K562 (cell line): ENCODE data around the gene TIMM44. TPM values are rescaled to one million over a fixed set of nuclear protein-coding genes. Genes with fewer than 3 reads are reported as not detected.

Experiments used
- KLF1 ChIP-seq: fragments of 450-650 bp; IDR thresholded peaks from 2 replicates; pipeline ENCODE4 v1.6.1; 2016; ENCODE audit warnings: missing genetic modification characterization, missing compliant biosample characterization
- MYC ChIP-seq, 2 experiments: fragments of 250-450 bp in 1 of 2; sonication (Bioruptor Pico) in 1 of 2; IDR thresholded peaks; 2 replicates each; pipeline versions ENCODE4 v1.5.1 to v1.6.1; 2012 to 2021; ENCODE audit warnings: low read depth in 2 of 2, borderline replicate concordance in 1 of 2, improper control_type of control experiment in 1 of 2, low read length in 1 of 2, mild to moderate bottlenecking in 1 of 2, moderate library complexity in 1 of 2
- NCOA1 ChIP-seq: fragments of 450-650 bp; IDR thresholded peaks from 2 replicates; pipeline ENCODE4 v1.6.1; 2016; ENCODE audit warnings: low read depth
- NFE2L1 ChIP-seq: fragments of 450-650 bp; IDR thresholded peaks from 2 replicates; pipeline ENCODE4 v1.6.1; 2016; ENCODE audit warnings: missing genetic modification characterization, low read depth, mild to moderate bottlenecking, missing compliant biosample characterization, moderate library complexity, borderline replicate concordance
- PCBP1 ChIP-seq: fragments of 200-400 bp; formaldehyde crosslinking; IDR thresholded peaks from 2 replicates; pipeline ENCODE4 v1.6.1; 2018; ENCODE audit warnings: mild to moderate bottlenecking, low read depth, low read length; ENCODE audit not compliant: poor library complexity, severe bottlenecking
- ZNF695 ChIP-seq: fragments of 450-650 bp; formaldehyde crosslinking; IDR thresholded peaks from 2 replicates; pipeline ENCODE4 v1.4.0; 2020; ENCODE audit warnings: mild to moderate bottlenecking, moderate library complexity
- polyA plus RNA-seq, 8 experiments: library from polyadenylated mRNA; depleted of rRNA in 4 of 8; stranded (reverse) in 5 of 8; unstranded in 3 of 8; fragments of >200 nt; fragmentation: Nextera tagmentation in 2 of 8; fragmentation: Illumina TruSeq in 1 of 8; extraction: Ambion mirVana in 2 of 8; extraction: Trizol in 1 of 8; gene quantifications; 2 replicates each; pipeline versions ENCODE4 v1.2.1 to v1.2.3, GENCODE V29; 2011 to 2014; ENCODE audit warnings: inconsistent platforms in 1 of 8, missing spikeins in 1 of 8
- total RNA-seq, 7 experiments: library from RNA; depleted of rRNA in 6 of 7; stranded (reverse); fragments of >200 nt in 6 of 7; fragmentation: Illumina TruSeq in 2 of 7; extraction: Trizol in 2 of 7; gene quantifications; 2 replicates each; pipeline versions ENCODE4 v1.2.1 to v1.2.3, GENCODE V29; 2011 to 2021; ENCODE audit warnings: low replicate concordance in 1 of 7
- TF ChIP-seq, protein P1 (sequence below), 2 experiments: fragments of 450-650 bp; IDR thresholded peaks; 2 replicates each; pipeline ENCODE4 v1.6.1; 2016; ENCODE audit warnings: mild to moderate bottlenecking in 2 of 2, borderline replicate concordance in 1 of 2, low read depth in 1 of 2, moderate library complexity in 1 of 2
- TF ChIP-seq, protein P2 (sequence below), 2 experiments: fragments of 450-650 bp; conservative IDR thresholded peaks; 2 replicates each; pipeline ENCODE4 v1.6.1; 2017; ENCODE audit warnings: mild to moderate bottlenecking in 2 of 2, moderate library complexity in 2 of 2
- TF ChIP-seq, protein P3 (sequence below): fragments of 250-450 bp; sonication (Bioruptor Pico); IDR thresholded peaks from 2 replicates; pipeline ENCODE4 v1.8.0; 2021; ENCODE audit warnings: mild to moderate bottlenecking, moderate library complexity
- TF ChIP-seq, protein P4 (sequence below): fragments of 450-650 bp; IDR thresholded peaks from 2 replicates; pipeline ENCODE4 v1.6.1; 2016; ENCODE audit warnings: antibody characterized with exemption
- TF ChIP-seq, protein P5 (sequence below): sonication (generic); formaldehyde crosslinking; IDR thresholded peaks from 2 replicates; pipeline ENCODE4 v1.8.0; 2022; ENCODE audit warnings: missing genetic modification reagents, mild to moderate bottlenecking, borderline replicate concordance

TIMM44 gene
- total and polyA plus RNA-seq, 9 of the 15 experiments (the other 6 are each of a cell fraction or from before 2014, with no cell fraction given) = 10.3 to 231 (median 89.3) TPM

DNA sequence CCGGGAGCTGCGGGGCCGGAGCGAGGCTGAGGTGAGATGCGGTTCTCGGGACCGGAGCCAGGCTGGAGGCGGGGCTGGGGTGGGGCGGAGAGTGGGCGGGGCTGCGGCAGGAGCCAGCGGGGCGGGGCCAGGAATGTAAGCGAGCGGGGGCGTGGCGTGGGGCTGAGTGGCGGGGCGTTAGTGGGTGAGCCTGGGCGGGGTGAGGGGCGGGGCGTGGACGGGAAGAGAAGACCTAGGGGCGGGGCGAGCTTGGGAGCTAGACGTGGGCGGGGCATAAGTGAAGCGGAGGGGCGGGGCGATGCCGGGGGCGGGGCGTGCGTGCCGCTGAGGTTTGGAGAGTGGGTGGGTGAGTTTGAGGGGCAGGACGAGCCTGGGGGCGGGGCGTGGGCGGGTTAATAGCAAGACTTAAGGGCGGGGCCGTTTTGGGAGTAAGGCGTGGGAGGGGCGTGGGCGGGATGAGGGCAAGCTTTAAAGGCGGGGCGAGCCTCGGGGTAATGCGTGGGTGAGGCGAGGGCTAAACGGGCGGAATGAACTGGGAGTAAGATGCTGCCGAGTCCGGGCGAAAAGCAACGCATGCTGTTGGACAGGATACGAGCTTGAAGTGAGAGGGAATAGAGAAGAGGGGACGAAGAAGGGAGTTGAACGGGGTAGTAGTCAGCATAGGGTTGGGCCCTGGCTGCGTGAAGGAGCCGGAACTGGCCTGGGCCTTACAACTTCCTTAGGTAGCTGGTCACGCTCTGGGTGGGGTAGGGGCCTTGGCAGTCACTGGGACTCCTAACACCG is 22.8 kb downstream of the TIMM44 start (continued):
- TF ChIP-seq, protein P1, sequence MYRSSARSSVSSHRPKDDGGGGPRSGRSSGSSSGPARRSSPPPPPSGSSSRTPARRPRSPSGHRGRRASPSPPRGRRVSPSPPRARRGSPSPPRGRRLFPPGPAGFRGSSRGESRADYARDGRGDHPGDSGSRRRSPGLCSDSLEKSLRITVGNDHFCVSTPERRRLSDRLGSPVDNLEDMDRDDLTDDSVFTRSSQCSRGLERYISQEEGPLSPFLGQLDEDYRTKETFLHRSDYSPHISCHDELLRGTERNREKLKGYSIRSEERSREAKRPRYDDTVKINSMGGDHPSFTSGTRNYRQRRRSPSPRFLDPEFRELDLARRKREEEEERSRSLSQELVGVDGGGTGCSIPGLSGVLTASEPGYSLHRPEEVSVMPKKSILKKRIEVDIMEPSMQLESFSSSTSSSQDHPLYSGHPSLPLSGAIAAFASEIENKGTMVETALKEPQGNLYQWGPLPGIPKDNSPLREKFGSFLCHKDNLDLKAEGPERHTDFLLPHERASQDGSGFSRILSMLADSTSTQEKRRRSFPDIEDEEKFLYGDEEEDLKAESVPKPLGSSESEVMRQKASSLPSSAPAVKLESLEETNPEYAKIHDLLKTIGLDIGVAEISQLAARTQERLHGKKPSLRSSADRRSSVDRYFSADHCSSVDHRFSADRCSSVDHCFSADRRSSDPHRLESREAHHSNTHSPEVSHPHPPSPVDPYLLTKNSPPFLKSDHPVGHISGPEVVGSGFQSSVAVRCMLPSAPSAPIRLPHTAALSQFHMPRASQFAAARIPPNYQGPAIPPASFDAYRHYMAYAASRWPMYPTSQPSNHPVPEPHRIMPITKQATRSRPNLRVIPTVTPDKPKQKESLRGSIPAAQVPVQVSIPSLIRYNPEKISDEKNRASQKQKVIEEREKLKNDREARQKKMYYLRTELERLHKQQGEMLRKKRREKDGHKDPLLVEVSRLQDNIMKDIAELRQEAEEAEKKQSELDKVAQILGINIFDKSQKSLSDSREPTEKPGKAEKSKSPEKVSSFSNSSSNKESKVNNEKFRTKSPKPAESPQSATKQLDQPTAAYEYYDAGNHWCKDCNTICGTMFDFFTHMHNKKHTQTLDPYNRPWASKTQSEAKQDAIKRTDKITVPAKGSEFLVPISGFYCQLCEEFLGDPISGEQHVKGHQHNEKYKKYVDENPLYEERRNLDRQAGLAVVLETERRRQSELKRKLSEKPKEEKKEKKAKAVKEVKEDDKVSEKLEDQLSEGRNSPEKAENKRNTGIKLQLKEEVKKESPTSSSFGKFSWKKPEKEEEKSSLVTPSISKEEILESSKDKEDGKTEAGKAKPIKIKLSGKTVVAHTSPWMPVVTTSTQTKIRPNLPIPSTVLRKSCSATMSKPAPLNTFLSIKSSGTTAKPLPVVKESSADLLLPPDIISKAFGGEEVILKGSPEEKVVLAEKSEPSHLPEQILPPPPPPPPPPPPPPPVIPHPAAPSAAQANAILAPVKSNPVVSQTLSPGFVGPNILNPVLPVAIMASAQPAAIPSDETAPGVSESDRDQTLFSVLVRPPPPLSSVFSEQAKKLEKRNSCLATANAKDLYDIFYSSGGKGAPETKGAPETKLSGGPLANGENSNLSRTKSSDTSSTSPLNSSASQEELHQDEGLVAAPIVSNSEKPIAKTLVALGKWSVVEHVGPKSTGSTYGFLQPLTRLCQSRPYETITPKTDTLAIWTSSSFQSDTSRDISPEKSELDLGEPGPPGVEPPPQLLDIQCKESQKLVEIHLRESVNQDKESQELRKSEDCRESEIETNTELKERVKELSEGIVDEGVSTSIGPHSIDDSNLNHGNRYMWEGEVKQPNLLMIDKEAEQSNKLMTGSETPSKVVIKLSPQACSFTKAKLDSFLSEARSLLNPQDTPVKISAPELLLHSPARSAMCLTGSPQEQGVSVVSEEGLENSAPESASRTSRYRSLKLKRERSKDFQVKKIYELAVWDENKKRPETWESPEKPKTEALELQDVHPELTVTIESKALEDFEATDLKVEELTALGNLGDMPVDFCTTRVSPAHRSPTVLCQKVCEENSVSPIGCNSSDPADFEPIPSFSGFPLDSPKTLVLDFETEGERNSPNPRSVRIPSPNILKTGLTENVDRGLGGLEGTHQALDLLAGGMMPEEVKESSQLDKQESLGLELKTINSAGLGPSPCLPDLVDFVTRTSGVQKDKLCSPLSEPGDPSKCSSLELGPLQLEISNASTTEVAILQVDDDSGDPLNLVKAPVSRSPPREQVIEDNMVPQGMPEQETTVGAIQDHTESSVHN (IDR thresholded peaks at IDR 0.05; ENCODE audit: borderline replicate concordance in 1 of 2, low read depth in 1 of 2) = no peak
- TF ChIP-seq MYC (IDR thresholded peaks at IDR 0.05; ENCODE audit: low read depth, low read length) (peak; percentile 39; the same call in 1 of the 2 replicates), MYC (CRISPR knock-in tag; IDR thresholded peaks at IDR 0.05; ENCODE audit: borderline replicate concordance, low read depth) (no peak; the same call in 1 of the 2 replicates), NFE2L1 (no peak), ZNF695 (CRISPR knock-in tag) (peak; percentile 42; the same call in 1 of the 2 replicates), PCBP1 (peak; percentile 0), KLF1 (tag) (no peak), NCOA1 (peak; percentile 62; the same call in 1 of the 2 replicates)
- TF ChIP-seq, protein P2, sequence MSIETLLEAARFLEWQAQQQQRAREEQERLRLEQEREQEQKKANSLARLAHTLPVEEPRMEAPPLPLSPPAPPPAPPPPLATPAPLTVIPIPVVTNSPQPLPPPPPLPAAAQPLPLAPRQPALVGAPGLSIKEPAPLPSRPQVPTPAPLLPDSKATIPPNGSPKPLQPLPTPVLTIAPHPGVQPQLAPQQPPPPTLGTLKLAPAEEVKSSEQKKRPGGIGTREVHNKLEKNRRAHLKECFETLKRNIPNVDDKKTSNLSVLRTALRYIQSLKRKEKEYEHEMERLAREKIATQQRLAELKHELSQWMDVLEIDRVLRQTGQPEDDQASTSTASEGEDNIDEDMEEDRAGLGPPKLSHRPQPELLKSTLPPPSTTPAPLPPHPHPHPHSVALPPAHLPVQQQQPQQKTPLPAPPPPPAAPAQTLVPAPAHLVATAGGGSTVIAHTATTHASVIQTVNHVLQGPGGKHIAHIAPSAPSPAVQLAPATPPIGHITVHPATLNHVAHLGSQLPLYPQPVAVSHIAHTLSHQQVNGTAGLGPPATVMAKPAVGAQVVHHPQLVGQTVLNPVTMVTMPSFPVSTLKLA (conservative IDR thresholded peaks at IDR 0.05) = peak in 1 of 2 experiments; percentile 53; a peak in 3 of 4 replicates
- TF ChIP-seq, protein P3, sequence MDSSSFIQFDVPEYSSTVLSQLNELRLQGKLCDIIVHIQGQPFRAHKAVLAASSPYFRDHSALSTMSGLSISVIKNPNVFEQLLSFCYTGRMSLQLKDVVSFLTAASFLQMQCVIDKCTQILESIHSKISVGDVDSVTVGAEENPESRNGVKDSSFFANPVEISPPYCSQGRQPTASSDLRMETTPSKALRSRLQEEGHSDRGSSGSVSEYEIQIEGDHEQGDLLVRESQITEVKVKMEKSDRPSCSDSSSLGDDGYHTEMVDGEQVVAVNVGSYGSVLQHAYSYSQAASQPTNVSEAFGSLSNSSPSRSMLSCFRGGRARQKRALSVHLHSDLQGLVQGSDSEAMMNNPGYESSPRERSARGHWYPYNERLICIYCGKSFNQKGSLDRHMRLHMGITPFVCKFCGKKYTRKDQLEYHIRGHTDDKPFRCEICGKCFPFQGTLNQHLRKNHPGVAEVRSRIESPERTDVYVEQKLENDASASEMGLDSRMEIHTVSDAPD = no peak
- TF ChIP-seq, protein P4, sequence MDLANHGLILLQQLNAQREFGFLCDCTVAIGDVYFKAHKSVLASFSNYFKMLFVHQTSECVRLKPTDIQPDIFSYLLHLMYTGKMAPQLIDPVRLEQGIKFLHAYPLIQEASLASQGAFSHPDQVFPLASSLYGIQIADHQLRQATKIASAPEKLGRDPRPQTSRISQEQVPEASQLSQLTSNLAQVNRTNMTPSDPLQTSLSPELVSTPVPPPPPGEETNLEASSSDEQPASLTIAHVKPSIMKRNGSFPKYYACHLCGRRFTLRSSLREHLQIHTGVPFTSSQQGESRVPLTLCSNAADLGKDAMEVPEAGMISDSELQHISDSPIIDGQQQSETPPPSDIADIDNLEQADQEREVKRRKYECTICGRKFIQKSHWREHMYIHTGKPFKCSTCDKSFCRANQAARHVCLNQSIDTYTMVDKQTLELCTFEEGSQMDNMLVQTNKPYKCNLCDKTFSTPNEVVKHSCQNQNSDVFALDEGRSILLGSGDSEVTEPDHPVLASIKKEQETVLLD = peak; percentile 48; the same call in 1 of the 2 replicates
- TF ChIP-seq, protein P5, sequence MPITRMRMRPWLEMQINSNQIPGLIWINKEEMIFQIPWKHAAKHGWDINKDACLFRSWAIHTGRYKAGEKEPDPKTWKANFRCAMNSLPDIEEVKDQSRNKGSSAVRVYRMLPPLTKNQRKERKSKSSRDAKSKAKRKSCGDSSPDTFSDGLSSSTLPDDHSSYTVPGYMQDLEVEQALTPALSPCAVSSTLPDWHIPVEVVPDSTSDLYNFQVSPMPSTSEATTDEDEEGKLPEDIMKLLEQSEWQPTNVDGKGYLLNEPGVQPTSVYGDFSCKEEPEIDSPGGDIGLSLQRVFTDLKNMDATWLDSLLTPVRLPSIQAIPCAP = no peak
